GM12878 (cell line): ENCODE measurements around the gene TMEM171. TPM values are rescaled to one million over a fixed set of nuclear protein-coding genes. Genes with fewer than 3 reads are reported as not detected.

Source experiments
- ATF7 ChIP-seq: fragments of 450-650 bp; IDR thresholded peaks from 2 replicates; pipeline ENCODE4 v1.6.1; 2016; ENCODE audit warnings: low read depth, mild to moderate bottlenecking
- CTCF ChIP-seq, 3 experiments: IDR thresholded peaks in 2 of 3; conservative IDR thresholded peaks in 1 of 3; 2 replicates each; pipeline ENCODE4 v1.5.1; 2011; ENCODE audit warnings: low read depth in 3 of 3, low read length in 3 of 3, mild to moderate bottlenecking in 3 of 3, control low read depth in 2 of 3, moderate library complexity in 2 of 3, inconsistent platforms in 1 of 3, mixed read lengths in 1 of 3; ENCODE audit not compliant: control insufficient read depth in 2 of 3, insufficient read depth in 1 of 3; ENCODE audit errors: extremely low read depth in 1 of 3
- KDM1A ChIP-seq: fragments of 200-600 bp; sonication (generic); IDR thresholded peaks from 2 replicates; pipeline ENCODE4 v1.6.1; 2016; ENCODE audit warnings: borderline replicate concordance
- PRDM15 ChIP-seq: fragments of 450-650 bp; formaldehyde crosslinking; IDR thresholded peaks from 2 replicates; pipeline ENCODE4 v1.4.0; 2020; ENCODE audit warnings: mild to moderate bottlenecking, moderate library complexity
- RAD51 ChIP-seq: fragments of 450-650 bp; IDR thresholded peaks from 2 replicates; pipeline ENCODE4 v1.6.1; 2016; ENCODE audit warnings: moderate library complexity, mild to moderate bottlenecking, inconsistent platforms
- SPI1 ChIP-seq: IDR thresholded peaks from 2 replicates; pipeline ENCODE4 v1.6.1; 2011; ENCODE audit warnings: low read depth, mild to moderate bottlenecking, low read length, moderate library complexity, borderline replicate concordance; ENCODE audit not compliant: insufficient read depth
- TARDBP ChIP-seq: IDR thresholded peaks from 2 replicates; pipeline ENCODE4 v1.6.1; 2016; ENCODE audit warnings: borderline replicate concordance
- TBL1XR1 ChIP-seq: IDR thresholded peaks from 2 replicates; pipeline ENCODE4 v1.6.1; 2012; ENCODE audit warnings: low read depth, low read length, improper control_type of control experiment
- polyA plus RNA-seq, 11 experiments: library from polyadenylated mRNA; depleted of rRNA in 4 of 11; unstranded in 6 of 11; stranded (reverse) in 5 of 11; fragments of >200 nt; fragmentation: Nextera tagmentation in 4 of 11; fragmentation: Illumina TruSeq in 1 of 11; extraction: Ambion mirVana in 4 of 11; extraction: Trizol in 1 of 11; gene quantifications; 1 replicate in 1 of 11; 2 replicates in 10 of 11; pipeline versions ENCODE4 v1.2.1 to v1.2.3, GENCODE V29; 2011 to 2016; ENCODE audit warnings: inconsistent platforms in 2 of 11, missing spikeins in 2 of 11, low read depth in 1 of 11
- total RNA-seq, 4 experiments: library from RNA; depleted of rRNA in 3 of 4; stranded (reverse); fragments of >200 nt in 3 of 4; fragmentation: Illumina TruSeq in 1 of 4; extraction: Trizol in 1 of 4; gene quantifications; 2 replicates each; pipeline versions ENCODE4 v1.2.1 to v1.2.3, GENCODE V29; 2013 to 2021
- TF ChIP-seq, protein P1 (sequence below): fragments of 450-650 bp; IDR thresholded peaks from 2 replicates; pipeline ENCODE4 v1.6.1; 2016; ENCODE audit warnings: mild to moderate bottlenecking

The TMEM171 gene
- total and polyA plus RNA-seq, 10 of the 15 experiments (the other 5 are each of a cell fraction or from before 2014, with no cell fraction given), result not detected

DNA sequence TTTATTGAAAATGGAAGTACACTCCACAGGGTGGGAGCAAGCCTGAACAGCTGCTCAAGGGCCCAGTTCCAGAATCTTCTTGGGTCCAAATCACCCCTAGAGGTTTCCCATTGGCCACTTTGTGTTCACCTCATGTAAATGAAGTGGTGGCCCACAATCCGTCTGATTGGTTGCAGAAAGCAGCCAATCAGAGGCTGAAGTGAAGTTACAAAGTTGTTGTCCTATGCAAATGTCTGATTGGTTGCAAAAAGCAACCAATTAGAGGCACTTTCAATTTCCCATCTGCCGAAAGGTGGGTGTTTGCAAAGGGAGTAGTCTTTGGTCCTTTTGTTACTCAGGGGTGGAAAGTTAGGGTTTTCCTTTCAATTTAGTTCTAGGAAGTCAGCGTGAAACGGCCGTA is 8.8 kb downstream of the TMEM171 start (continued):
- TF ChIP-seq SPI1, result no peak
- TF ChIP-seq KDM1A, result no peak
- TF ChIP-seq PRDM15 (CRISPR knock-in tag), result no peak
- TF ChIP-seq RAD51, result no peak
- no peak for TF ChIP-seq CTCF (IDR thresholded peaks at IDR 0.05 in 2 of 3, conservative IDR thresholded peaks at IDR 0.05 in 1 of 3; ENCODE audit: control insufficient read depth in 2 of 3, extremely low read depth in 1 of 3, insufficient read depth in 1 of 3, low read depth in 3 of 3, low read length in 3 of 3)
- no peak for TF ChIP-seq TARDBP
- TF ChIP-seq TBL1XR1, result no peak
- TF ChIP-seq ATF7, result no peak
- TF ChIP-seq, protein P1, sequence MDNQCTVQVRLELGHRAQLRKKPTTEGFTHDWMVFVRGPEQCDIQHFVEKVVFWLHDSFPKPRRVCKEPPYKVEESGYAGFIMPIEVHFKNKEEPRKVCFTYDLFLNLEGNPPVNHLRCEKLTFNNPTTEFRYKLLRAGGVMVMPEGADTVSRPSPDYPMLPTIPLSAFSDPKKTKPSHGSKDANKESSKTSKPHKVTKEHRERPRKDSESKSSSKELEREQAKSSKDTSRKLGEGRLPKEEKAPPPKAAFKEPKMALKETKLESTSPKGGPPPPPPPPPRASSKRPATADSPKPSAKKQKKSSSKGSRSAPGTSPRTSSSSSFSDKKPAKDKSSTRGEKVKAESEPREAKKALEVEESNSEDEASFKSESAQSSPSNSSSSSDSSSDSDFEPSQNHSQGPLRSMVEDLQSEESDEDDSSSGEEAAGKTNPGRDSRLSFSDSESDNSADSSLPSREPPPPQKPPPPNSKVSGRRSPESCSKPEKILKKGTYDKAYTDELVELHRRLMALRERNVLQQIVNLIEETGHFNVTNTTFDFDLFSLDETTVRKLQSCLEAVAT, result no peak
